HepG2 (cell line): Measurements from ENCODE around the gene PRKAG3. TPM values are rescaled to one million over a fixed set of nuclear protein-coding genes. Genes with fewer than 3 reads are reported as not detected.
A peak's percentile ranks its signal among the peaks of the same experiment; 100 is the strongest.

ENCODE experiments used
- CEBPG ChIP-seq: IDR thresholded peaks from 2 replicates; pipeline ENCODE4 v1.6.1; 2016
- CHD2 ChIP-seq: IDR thresholded peaks from 2 replicates; pipeline ENCODE4 v1.6.1; 2011; ENCODE audit warnings: low read depth, low read length, improper control_type of control experiment
- HDAC2 ChIP-seq: sonication (generic); formaldehyde crosslinking; IDR thresholded peaks from 2 replicates; pipeline ENCODE4 v1.4.0; 2020; ENCODE audit warnings: missing genetic modification reagents
- KDM3A ChIP-seq: IDR thresholded peaks from 2 replicates; pipeline ENCODE4 v1.6.1; 2018; ENCODE audit warnings: low read depth, missing compliant biosample characterization
- MBD4 ChIP-seq: IDR thresholded peaks from 2 replicates; pipeline ENCODE4 v1.6.1; 2012; ENCODE audit warnings: low read length, inconsistent platforms, borderline replicate concordance
- PHF21A ChIP-seq: sonication (generic); formaldehyde crosslinking; IDR thresholded peaks from 2 replicates; pipeline ENCODE4 v1.5.0; 2020; ENCODE audit warnings: mild to moderate bottlenecking, missing genetic modification reagents
- SALL1 ChIP-seq: sonication (generic); formaldehyde crosslinking; IDR thresholded peaks from 2 replicates; pipeline ENCODE4 v1.8.0; 2022; ENCODE audit warnings: mild to moderate bottlenecking, missing genetic modification reagents
- SNAI1 ChIP-seq: sonication (generic); formaldehyde crosslinking; IDR thresholded peaks from 2 replicates; pipeline ENCODE4 v1.5.0; 2020; ENCODE audit warnings: mild to moderate bottlenecking, missing genetic modification reagents, borderline replicate concordance
- SP5 ChIP-seq: IDR thresholded peaks from 2 replicates; pipeline ENCODE4 v1.6.1; 2016; ENCODE audit warnings: low read depth, borderline replicate concordance
- STAT5B ChIP-seq: sonication (generic); formaldehyde crosslinking; IDR thresholded peaks from 2 replicates; pipeline ENCODE4 v1.4.0; 2020; ENCODE audit warnings: missing genetic modification reagents
- ZNF614 ChIP-seq: IDR thresholded peaks from 2 replicates; pipeline ENCODE4 v1.6.1; 2018; ENCODE audit warnings: missing biosample characterization, missing genetic modification reagents, inconsistent platforms, borderline replicate concordance
- ZNF660 ChIP-seq: sonication (generic); formaldehyde crosslinking; IDR thresholded peaks from 2 replicates; pipeline ENCODE4 v1.5.1; 2020; ENCODE audit warnings: mild to moderate bottlenecking, low read depth, missing genetic modification reagents, borderline replicate concordance
- ZSCAN20 ChIP-seq: sonication (generic); formaldehyde crosslinking; IDR thresholded peaks from 2 replicates; pipeline ENCODE4 v1.4.0; 2020; ENCODE audit warnings: missing genetic modification reagents, mild to moderate bottlenecking, borderline replicate concordance
- ZSCAN31 ChIP-seq: sonication (generic); formaldehyde crosslinking; IDR thresholded peaks from 2 replicates; pipeline ENCODE4 v1.5.0; 2020; ENCODE audit warnings: low read depth, mild to moderate bottlenecking, missing genetic modification reagents
- polyA plus RNA-seq, 8 experiments: library from polyadenylated mRNA; depleted of rRNA in 3 of 8; stranded (reverse) in 7 of 8; unstranded in 1 of 8; fragments of >200 nt; fragmentation: Illumina TruSeq in 4 of 8; extraction: Trizol in 4 of 8; gene quantifications; 2 replicates each; pipeline versions ENCODE4 v1.2.1 to v1.2.3, GENCODE V29; 2011 to 2016; ENCODE audit warnings: low read depth in 4 of 8, missing spikeins in 1 of 8, mixed read lengths in 1 of 8; ENCODE audit not compliant: insufficient read depth in 1 of 8
- total RNA-seq, 5 experiments: library from RNA; depleted of rRNA; stranded (reverse); fragments of >200 nt; fragmentation: Illumina TruSeq; extraction: Trizol; gene quantifications; 2 replicates each; pipeline ENCODE4 v1.2.3, GENCODE V29; 2016; ENCODE audit warnings: low read depth in 1 of 5
- TF ChIP-seq, protein P1 (sequence below): sonication (generic); formaldehyde crosslinking; conservative IDR thresholded peaks from 2 replicates; pipeline ENCODE4 v1.4.0; 2020; ENCODE audit warnings: mild to moderate bottlenecking, missing genetic modification reagents, moderate library complexity
- TF ChIP-seq, protein P2 (sequence below): IDR thresholded peaks from 2 replicates; pipeline ENCODE4 v1.6.1; 2016
- TF ChIP-seq, protein P3 (sequence below): IDR thresholded peaks from 2 replicates; pipeline ENCODE4 v1.6.1; 2012; ENCODE audit warnings: inconsistent platforms
- TF ChIP-seq, protein P4 (sequence below): sonication (generic); formaldehyde crosslinking; IDR thresholded peaks from 2 replicates; pipeline ENCODE4 v1.5.1; 2020; ENCODE audit warnings: mild to moderate bottlenecking, missing genetic modification reagents

PRKAG3 gene
- total and polyA plus RNA-seq, 2 of the 13 experiments (the other 11 are each of a cell fraction or from before 2014, with no cell fraction given), result not detected

DNA sequence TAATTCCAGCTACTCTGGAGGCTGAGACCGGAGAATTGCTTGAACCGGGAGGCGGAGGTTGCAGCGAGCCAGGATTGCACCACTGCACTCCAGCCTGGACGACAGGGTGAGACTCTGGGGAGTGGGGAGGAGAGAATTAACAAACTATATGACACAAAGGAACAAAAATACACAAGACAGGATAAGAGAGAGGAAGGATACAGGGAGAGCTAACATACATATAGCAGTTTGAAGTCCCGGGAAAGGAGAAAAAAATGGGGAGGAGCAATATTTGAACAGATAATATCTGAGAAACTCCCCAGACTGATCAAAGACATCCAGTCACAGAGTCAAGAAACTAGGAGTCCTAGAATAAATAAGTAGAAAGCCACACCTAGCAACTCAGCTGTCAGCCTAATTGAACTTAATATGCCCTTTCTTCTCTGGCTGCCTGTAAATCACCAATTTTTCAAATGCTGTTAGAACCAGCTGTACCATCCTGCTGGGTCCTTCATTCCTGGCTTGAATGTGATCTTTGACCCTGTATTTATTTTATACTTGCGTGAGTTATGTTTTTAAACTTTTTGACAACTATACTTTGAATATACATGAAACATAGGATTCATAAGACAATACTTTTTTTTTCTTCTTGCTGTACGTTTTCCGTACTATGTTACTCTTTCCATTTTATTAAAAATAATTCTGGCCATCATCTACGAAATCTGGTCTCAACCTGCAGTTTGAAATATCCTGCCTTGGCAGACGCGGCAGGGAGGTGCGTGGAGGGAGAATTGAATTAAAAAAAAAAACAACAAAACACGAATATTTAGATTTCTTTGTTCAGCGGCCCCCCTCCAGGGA, 50.5 kb downstream of the PRKAG3 start (continued):
- TF ChIP-seq, protein P1, sequence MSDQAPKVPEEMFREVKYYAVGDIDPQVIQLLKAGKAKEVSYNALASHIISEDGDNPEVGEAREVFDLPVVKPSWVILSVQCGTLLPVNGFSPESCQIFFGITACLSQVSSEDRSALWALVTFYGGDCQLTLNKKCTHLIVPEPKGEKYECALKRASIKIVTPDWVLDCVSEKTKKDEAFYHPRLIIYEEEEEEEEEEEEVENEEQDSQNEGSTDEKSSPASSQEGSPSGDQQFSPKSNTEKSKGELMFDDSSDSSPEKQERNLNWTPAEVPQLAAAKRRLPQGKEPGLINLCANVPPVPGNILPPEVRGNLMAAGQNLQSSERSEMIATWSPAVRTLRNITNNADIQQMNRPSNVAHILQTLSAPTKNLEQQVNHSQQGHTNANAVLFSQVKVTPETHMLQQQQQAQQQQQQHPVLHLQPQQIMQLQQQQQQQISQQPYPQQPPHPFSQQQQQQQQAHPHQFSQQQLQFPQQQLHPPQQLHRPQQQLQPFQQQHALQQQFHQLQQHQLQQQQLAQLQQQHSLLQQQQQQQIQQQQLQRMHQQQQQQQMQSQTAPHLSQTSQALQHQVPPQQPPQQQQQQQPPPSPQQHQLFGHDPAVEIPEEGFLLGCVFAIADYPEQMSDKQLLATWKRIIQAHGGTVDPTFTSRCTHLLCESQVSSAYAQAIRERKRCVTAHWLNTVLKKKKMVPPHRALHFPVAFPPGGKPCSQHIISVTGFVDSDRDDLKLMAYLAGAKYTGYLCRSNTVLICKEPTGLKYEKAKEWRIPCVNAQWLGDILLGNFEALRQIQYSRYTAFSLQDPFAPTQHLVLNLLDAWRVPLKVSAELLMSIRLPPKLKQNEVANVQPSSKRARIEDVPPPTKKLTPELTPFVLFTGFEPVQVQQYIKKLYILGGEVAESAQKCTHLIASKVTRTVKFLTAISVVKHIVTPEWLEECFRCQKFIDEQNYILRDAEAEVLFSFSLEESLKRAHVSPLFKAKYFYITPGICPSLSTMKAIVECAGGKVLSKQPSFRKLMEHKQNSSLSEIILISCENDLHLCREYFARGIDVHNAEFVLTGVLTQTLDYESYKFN (CRISPR knock-in tag), result peak; percentile 30; the same call in 1 of the 2 replicates
- peak; percentile 68 for TF ChIP-seq SP5 (CRISPR knock-in tag)
- TF ChIP-seq HDAC2, result peak; percentile 49
- TF ChIP-seq, protein P2, sequence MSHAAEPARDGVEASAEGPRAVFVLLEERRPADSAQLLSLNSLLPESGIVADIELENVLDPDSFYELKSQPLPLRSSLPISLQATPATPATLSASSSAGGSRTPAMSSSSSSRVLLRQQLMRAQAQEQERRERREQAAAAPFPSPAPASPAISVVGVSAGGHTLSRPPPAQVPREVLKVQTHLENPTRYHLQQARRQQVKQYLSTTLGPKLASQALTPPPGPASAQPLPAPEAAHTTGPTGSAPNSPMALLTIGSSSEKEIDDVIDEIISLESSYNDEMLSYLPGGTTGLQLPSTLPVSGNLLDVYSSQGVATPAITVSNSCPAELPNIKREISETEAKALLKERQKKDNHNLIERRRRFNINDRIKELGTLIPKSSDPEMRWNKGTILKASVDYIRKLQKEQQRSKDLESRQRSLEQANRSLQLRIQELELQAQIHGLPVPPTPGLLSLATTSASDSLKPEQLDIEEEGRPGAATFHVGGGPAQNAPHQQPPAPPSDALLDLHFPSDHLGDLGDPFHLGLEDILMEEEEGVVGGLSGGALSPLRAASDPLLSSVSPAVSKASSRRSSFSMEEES (CRISPR knock-in tag), result 0 out of 2 replicates have a peak, but pooled peaks have one; percentile 6
- TF ChIP-seq STAT5B (CRISPR knock-in tag), result peak; percentile 34; the same call in 1 of the 2 replicates
- peak; percentile 64; the same call in 1 of the 2 replicates for TF ChIP-seq SALL1 (CRISPR knock-in tag)
- TF ChIP-seq CHD2, result no peak
- peak; percentile 15 for TF ChIP-seq SNAI1 (CRISPR knock-in tag)
- 0 out of 2 replicates have a peak, but pooled peaks have one; percentile 58 for TF ChIP-seq MBD4
- 0 out of 2 replicates have a peak, but pooled peaks have one; percentile 37 for TF ChIP-seq PHF21A (CRISPR knock-in tag)
- TF ChIP-seq CEBPG (CRISPR knock-in tag), result peak; percentile 85
- 0 out of 2 replicates have a peak, but pooled peaks have one; percentile 31 for TF ChIP-seq KDM3A (CRISPR knock-in tag)
- TF ChIP-seq ZSCAN20, result no peak
- TF ChIP-seq ZSCAN31, result 0 out of 2 replicates have a peak, but pooled peaks have one; percentile 10
- TF ChIP-seq, protein P3, sequence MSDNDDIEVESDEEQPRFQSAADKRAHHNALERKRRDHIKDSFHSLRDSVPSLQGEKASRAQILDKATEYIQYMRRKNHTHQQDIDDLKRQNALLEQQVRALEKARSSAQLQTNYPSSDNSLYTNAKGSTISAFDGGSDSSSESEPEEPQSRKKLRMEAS, result peak; percentile 60
- TF ChIP-seq ZNF660 (CRISPR knock-in tag), result no peak
- 0 out of 2 replicates have a peak, but pooled peaks have one; percentile 19 for TF ChIP-seq ZNF614 (CRISPR knock-in tag)
- TF ChIP-seq, protein P4, sequence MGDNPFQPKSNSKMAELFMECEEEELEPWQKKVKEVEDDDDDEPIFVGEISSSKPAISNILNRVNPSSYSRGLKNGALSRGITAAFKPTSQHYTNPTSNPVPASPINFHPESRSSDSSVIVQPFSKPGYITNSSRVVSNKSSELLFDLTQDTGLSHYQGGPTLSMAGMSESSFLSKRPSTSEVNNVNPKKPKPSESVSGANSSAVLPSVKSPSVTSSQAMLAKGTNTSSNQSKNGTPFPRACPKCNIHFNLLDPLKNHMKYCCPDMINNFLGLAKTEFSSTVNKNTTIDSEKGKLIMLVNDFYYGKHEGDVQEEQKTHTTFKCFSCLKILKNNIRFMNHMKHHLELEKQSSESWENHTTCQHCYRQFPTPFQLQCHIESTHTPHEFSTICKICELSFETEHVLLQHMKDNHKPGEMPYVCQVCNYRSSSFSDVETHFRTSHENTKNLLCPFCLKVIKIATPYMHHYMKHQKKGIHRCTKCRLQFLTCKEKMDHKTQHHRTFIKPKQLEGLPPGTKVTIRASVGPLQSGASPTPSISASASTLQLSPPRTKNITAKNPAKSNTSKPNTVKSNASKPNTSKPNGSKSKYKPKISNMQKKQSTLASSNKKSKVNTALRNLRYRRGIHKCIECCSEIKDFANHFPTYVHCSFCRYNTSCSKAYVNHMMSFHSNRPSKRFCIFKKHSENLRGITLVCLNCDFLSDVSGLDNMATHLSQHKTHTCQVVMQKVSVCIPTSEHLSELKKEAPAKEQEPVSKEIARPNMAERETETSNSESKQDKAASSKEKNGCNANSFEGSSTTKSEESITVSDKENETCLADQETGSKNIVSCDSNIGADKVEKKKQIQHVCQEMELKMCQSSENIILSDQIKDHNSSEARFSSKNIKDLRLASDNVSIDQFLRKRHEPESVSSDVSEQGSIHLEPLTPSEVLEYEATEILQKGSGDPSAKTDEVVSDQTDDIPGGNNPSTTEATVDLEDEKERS (CRISPR knock-in tag), result peak; percentile 31; the same call in 1 of the 2 replicates
